ENCODE measurements around the gene KDM4B.

- TF ChIP-seq POLR2A (IDR thresholded peaks at IDR 0.05; ENCODE audit: low read depth, low read length) (no peak), POLR2AphosphoS5 (IDR thresholded peaks at IDR 0.05; ENCODE audit: low read depth, low read length) (no peak)
Observed at GRCh38 chr19:5191091-5191490, 222.2 kb downstream of the KDM4B start.

Measured in GM12892 (cell line).